HepG2 (cell line): ENCODE data around the gene SMIM28. TPM values are rescaled to one million over a fixed set of nuclear protein-coding genes. Genes with fewer than 3 reads are reported as not detected.

ENCODE experiments used
- ATAC-seq: fragments of 200-7000 bp; cut with Tn5 transposase; 3 replicates; pipeline ENCODE4 v1.9.1; 2020; ENCODE audit warnings: mild to moderate bottlenecking, moderate library complexity
- BruUV-seq: library from RNA; stranded (reverse); fragments of 400-500 nt; replicated peaks from 2 replicates; lab custom pipeline; 2021; lab: Mats Ljungman, UMichigan
- CTCF ChIA-PET: fragments of 300-600 bp; formaldehyde crosslinking; extraction: SDS; loops from one replicate; lab custom pipeline; 2021; ENCODE audit warnings: low total read pairs, inconsistent platforms, low intra/inter-chr PET ratio; lab: Yijun Ruan, JAX
- POLR2A ChIA-PET: fragments of 350-600 bp; sonication (Branson Sonifier 250); formaldehyde crosslinking; loops from one replicate; lab custom pipeline; 2020; ENCODE audit warnings: antibody characterized with exemption, inconsistent platforms; lab: Yijun Ruan, JAX
- DNase-seq: peaks from one replicate; pipeline ENCODE4 v3.0.0-alpha.2; 2015; ENCODE audit warnings: low spot score
- FAIRE-seq: peaks from 3 replicates; lab custom pipeline; 2011; peaks lifted over from hg19 to GRCh38; lab: Jason Lieb, UNC
- H2AFZ ChIP-seq: one replicate; pipeline ENCODE4 v1.6.1; 2011; ENCODE audit warnings: low read length, inconsistent platforms
- H3K27ac ChIP-seq: fragments of 300-600 bp; 3 replicates; pipeline ENCODE4 v1.8.0; 2011; ENCODE audit warnings: mixed run types, mild to moderate bottlenecking, mixed read lengths, low read length, inconsistent platforms; ENCODE audit not compliant: insufficient read depth; ENCODE audit errors: extremely low read length
- H3K27me3 ChIP-seq, 2 experiments: fragments of 200-600 bp in 1 of 2; 2 replicates in 1 of 2; 3 replicates in 1 of 2; pipeline versions ENCODE4 v1.6.0 to v1.8.0; 2011; ENCODE audit warnings: low read length in 2 of 2, mild to moderate bottlenecking in 2 of 2, moderate library complexity in 2 of 2, inconsistent platforms in 1 of 2; ENCODE audit not compliant: insufficient read depth in 2 of 2, control insufficient read depth in 1 of 2
- H3K36me3 ChIP-seq, 2 experiments: fragments of 200-600 bp in 1 of 2; replicated peaks in 1 of 2; 2 replicates in 1 of 2; 3 replicates in 1 of 2; pipeline versions ENCODE4 v1.5.1 to v1.8.0; 2011; ENCODE audit warnings: low read length in 2 of 2, inconsistent platforms in 1 of 2; ENCODE audit not compliant: insufficient read depth in 2 of 2, control insufficient read depth in 1 of 2
- H3K4me1 ChIP-seq: 2 replicates; pipeline ENCODE4 v1.5.1; 2012; ENCODE audit warnings: low read length, inconsistent platforms; ENCODE audit not compliant: insufficient read depth
- H3K4me2 ChIP-seq: 2 replicates; pipeline ENCODE4 v1.6.0; 2011; ENCODE audit warnings: low read depth, low read length, inconsistent platforms
- H3K4me3 ChIP-seq, 3 experiments: fragments of 200-600 bp in 1 of 3; sonication (generic), shearing (Covaris generic) in 1 of 3; replicated peaks in 1 of 3; 2 replicates each; pipeline ENCODE4 v1.5.1; 2011 to 2016; ENCODE audit warnings: low read length in 3 of 3, inconsistent platforms in 2 of 3, low read depth in 2 of 3, mild to moderate bottlenecking in 2 of 3, control low read depth in 1 of 3, mixed read lengths in 1 of 3; ENCODE audit not compliant: insufficient read depth in 1 of 3
- H3K79me2 ChIP-seq: one replicate; pipeline ENCODE4 v1.6.1; 2011; ENCODE audit warnings: low read length, inconsistent platforms; ENCODE audit not compliant: insufficient read depth
- H3K9ac ChIP-seq: 2 replicates; pipeline ENCODE4 v1.6.0; 2011; ENCODE audit warnings: mild to moderate bottlenecking, low read depth, low read length, inconsistent platforms; ENCODE audit not compliant: insufficient read depth
- H3K9me3 ChIP-seq: 2 replicates; pipeline ENCODE4 v1.5.1; 2012; ENCODE audit warnings: mild to moderate bottlenecking, low read length
- H4K20me1 ChIP-seq: 2 replicates; pipeline ENCODE4 v1.6.0; 2011; ENCODE audit warnings: inconsistent platforms, mild to moderate bottlenecking, low read length, moderate library complexity; ENCODE audit not compliant: insufficient read depth
- FOXK2 ChIP-seq: fragments of 450-650 bp; IDR thresholded peaks from 2 replicates; pipeline ENCODE4 v1.6.1; 2016
- HOXA5 ChIP-seq: sonication (generic); formaldehyde crosslinking; IDR thresholded peaks from 2 replicates; pipeline ENCODE4 v1.4.0; 2020; ENCODE audit warnings: missing genetic modification reagents
- IRX3 ChIP-seq: sonication (generic); formaldehyde crosslinking; IDR thresholded peaks from 2 replicates; pipeline ENCODE4 v1.8.1; 2023; ENCODE audit warnings: mild to moderate bottlenecking, low read depth, missing genetic modification reagents, borderline replicate concordance
- KLF16 ChIP-seq, 2 experiments: sonication (generic) in 1 of 2; formaldehyde crosslinking in 1 of 2; IDR thresholded peaks; 2 replicates each; pipeline versions ENCODE4 v1.6.1 to v1.8.0; 2016 to 2023; ENCODE audit warnings: missing genetic modification reagents in 2 of 2, missing compliant biosample characterization in 1 of 2
- NCOA2 ChIP-seq: sonication (generic); formaldehyde crosslinking; IDR thresholded peaks from 2 replicates; pipeline ENCODE4 v1.8.0; 2022; ENCODE audit warnings: inconsistent platforms
- NFYC ChIP-seq: IDR thresholded peaks from 2 replicates; pipeline ENCODE4 v1.6.1; 2016; ENCODE audit warnings: missing genetic modification reagents, missing compliant biosample characterization
- RBAK ChIP-seq: sonication (generic); formaldehyde crosslinking; IDR thresholded peaks from 2 replicates; pipeline ENCODE4 v1.5.1; 2020; ENCODE audit warnings: mild to moderate bottlenecking, missing genetic modification reagents
- ZFP41 ChIP-seq: sonication (generic); formaldehyde crosslinking; IDR thresholded peaks from 2 replicates; pipeline ENCODE4 v1.4.0; 2020; ENCODE audit warnings: mild to moderate bottlenecking, missing genetic modification reagents, borderline replicate concordance
- ZNF224 ChIP-seq: sonication (generic); formaldehyde crosslinking; IDR thresholded peaks from 2 replicates; pipeline ENCODE4 v1.5.0; 2020; ENCODE audit warnings: mild to moderate bottlenecking, missing genetic modification reagents
- ZNF775 ChIP-seq: sonication (generic); formaldehyde crosslinking; IDR thresholded peaks from 2 replicates; pipeline ENCODE4 v1.4.0; 2020; ENCODE audit warnings: missing genetic modification reagents, mild to moderate bottlenecking, moderate library complexity, borderline replicate concordance
- ZNF790 ChIP-seq: sonication (generic); formaldehyde crosslinking; IDR thresholded peaks from 2 replicates; pipeline ENCODE4 v1.8.0; 2022; ENCODE audit warnings: missing genetic modification reagents, mild to moderate bottlenecking, borderline replicate concordance
- ZSCAN20 ChIP-seq: sonication (generic); formaldehyde crosslinking; IDR thresholded peaks from 2 replicates; pipeline ENCODE4 v1.4.0; 2020; ENCODE audit warnings: missing genetic modification reagents, mild to moderate bottlenecking, borderline replicate concordance
- WGBS: methylation state at CpG from one replicate; pipeline ENCODE4 v1.1.6; 2017; ENCODE audit warnings: low lambda C conversion rate; 5-methylcytosine and 5-hydroxymethylcytosine counted together
- in situ Hi-C: cut with HindIII; loops from 2 replicates; pipeline ENCODE4 v1.10.0; 2017; ENCODE audit warnings: low pct_unique_long_range_greater_than_20kb; ENCODE audit not compliant: extremely low pct_ligation_motif_present
- intact Hi-C: fragments of 100-400 bp; cut with micrococcal nuclease; formaldehyde crosslinking; loops from one replicate; pipeline ENCODE4 v1.10.0; 2022; ENCODE audit not compliant: unreplicated experiment
- polyA plus RNA-seq, 8 experiments: library from polyadenylated mRNA; depleted of rRNA in 3 of 8; stranded (reverse) in 7 of 8; unstranded in 1 of 8; fragments of >200 nt; fragmentation: Illumina TruSeq in 4 of 8; extraction: Trizol in 4 of 8; gene quantifications; 2 replicates each; pipeline versions ENCODE4 v1.2.1 to v1.2.3, GENCODE V29; 2011 to 2016; ENCODE audit warnings: low read depth in 4 of 8, missing spikeins in 1 of 8, mixed read lengths in 1 of 8; ENCODE audit not compliant: insufficient read depth in 1 of 8
- total RNA-seq, 5 experiments: library from RNA; depleted of rRNA; stranded (reverse); fragments of >200 nt; fragmentation: Illumina TruSeq; extraction: Trizol; gene quantifications; 2 replicates each; pipeline ENCODE4 v1.2.3, GENCODE V29; 2016; ENCODE audit warnings: low read depth in 1 of 5
- TF ChIP-seq, protein P1 (sequence below): sonication (generic); formaldehyde crosslinking; IDR thresholded peaks from 2 replicates; pipeline ENCODE4 v1.5.0; 2020; ENCODE audit warnings: missing genetic modification reagents

The SMIM28 gene
- total and polyA plus RNA-seq, 2 of the 13 experiments (the other 11 are each of a cell fraction or from before 2014, with no cell fraction given), result not detected

DNA sequence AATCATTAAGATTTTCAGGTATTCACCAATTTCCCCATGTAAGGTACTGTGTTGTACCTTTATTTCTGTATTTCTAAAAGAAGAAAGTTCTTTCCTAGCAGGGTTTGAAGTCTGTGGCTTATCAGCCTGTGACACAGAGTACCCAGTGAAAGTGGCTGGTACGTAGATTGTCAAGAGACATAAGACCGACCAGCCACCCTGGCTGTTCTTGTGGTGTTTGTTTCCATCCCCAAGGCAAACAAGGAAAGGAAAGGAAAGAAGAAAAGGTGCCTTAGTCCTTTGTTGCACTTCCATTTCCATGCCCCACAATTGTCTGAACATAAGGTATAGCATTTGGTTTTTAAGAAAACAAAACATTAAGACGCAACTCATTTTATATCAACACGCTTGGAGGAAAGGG, 40.6 kb upstream of the SMIM28 start (continued):
- TF ChIP-seq ZNF224 (CRISPR knock-in tag), result no peak
- TF ChIP-seq, all 625 proteins: peak for 0

- Histone ChIP-seq H3K4me2 (no peak overlapping the region), H3K4me3 (no peak overlapping the region), H3K79me2 (no peaks in the 10 kb centered on the region), H3K4me1 (no peaks in the 10 kb centered on the region), H3K27ac (no peak overlapping the region), H3K36me3 (no peaks in the 10 kb centered on the region), H2AFZ (no peak overlapping the region), H3K9ac (no peak overlapping the region), H4K20me1 (no peaks in the 10 kb centered on the region), H3K9me3 (no peaks in the 10 kb centered on the region), H3K27me3 (no peaks in the 10 kb centered on the region; a peak in 1 of 5 replicates)
- ChIA-PET POLR2A (no interaction called here), CTCF (no interaction called here)
- ATAC-seq (no peak), FAIRE-seq (no peak), DNase-seq (no peak)
- in situ Hi-C loops (no loop called here), intact Hi-C loops (no loop called here)
- no peak for TF ChIP-seq KLF16 (CRISPR knock-in tag; IDR thresholded peaks at IDR 0.05)
- no peak for TF ChIP-seq ZNF790 (CRISPR knock-in tag)
- no peak for TF ChIP-seq NCOA2 (CRISPR knock-in tag)
- TF ChIP-seq, protein P1, sequence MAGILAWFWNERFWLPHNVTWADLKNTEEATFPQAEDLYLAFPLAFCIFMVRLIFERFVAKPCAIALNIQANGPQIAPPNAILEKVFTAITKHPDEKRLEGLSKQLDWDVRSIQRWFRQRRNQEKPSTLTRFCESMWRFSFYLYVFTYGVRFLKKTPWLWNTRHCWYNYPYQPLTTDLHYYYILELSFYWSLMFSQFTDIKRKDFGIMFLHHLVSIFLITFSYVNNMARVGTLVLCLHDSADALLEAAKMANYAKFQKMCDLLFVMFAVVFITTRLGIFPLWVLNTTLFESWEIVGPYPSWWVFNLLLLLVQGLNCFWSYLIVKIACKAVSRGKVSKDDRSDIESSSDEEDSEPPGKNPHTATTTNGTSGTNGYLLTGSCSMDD (CRISPR knock-in tag), result no peak
- no peak for TF ChIP-seq HOXA5 (CRISPR knock-in tag)
- TF ChIP-seq NFYC, result no peak
- TF ChIP-seq FOXK2, result no peak
- TF ChIP-seq ZSCAN20, result no peak
- no peak for TF ChIP-seq IRX3 (CRISPR knock-in tag)
- no peak for TF ChIP-seq ZFP41 (CRISPR knock-in tag)
- no peak for TF ChIP-seq ZNF775 (CRISPR knock-in tag)
- no peak for TF ChIP-seq RBAK (CRISPR knock-in tag)
- BruUV-seq, result no TSS peak
- 33% methylated on average over 1 of the region's 1 CpG for WGBS
These were observed 38.7 kb upstream of the SMIM28 start for GRCh38 chr6:138339024-138339423.
